ENCODE data around the gene PDE6A.

PDE6A gene

DNA sequence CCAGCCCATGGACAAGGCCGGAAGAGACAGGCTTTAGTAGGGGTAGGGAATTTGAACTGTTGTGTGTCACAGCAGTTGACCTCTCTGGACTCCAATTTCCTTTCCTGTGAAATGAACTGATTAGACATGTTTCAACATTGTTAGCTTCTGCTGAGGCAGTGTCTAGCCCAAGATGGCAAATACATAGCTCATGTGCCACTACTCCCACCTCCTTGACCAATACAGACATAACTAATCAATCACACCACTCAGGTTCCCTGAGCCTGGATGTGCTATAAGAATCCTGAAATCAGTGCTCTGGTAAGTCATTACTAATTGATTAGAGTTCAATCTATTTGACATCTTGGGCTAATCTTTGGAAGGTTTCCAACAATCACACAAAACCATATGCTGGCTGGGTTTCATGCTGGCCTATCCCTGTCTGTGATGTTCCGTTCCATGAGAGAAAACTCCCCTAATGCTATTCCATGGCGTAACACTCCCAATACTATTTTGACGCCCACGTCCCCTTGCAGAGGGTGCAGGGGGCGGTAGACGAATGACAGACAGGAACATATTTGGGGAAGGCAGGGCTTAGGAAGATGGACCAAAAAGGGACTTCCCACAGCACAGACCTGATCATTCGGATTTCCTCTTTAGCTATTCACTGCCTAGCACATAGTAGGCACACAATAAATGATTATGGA is 95.2 kb downstream of the PDE6A start:
- no peak overlapping the region for H3K9ac ChIP-seq (ENCODE audit: low read depth, low read length, poor library complexity, severe bottlenecking)
- H3K4me2 ChIP-seq (ENCODE audit: low read depth, low read length, poor library complexity, severe bottlenecking) = no peak overlapping the region
- no peaks in the 10 kb centered on the region for H3K9me2 ChIP-seq (replicated peaks; ENCODE audit: low read depth, low read length)
- H3F3A ChIP-seq (ENCODE audit: low read depth) = no peaks in the 10 kb centered on the region
- no peak overlapping the region for H3K4me3 ChIP-seq (ENCODE audit: low read length, poor library complexity, severe bottlenecking)
- H3K9me3 ChIP-seq (ENCODE audit: insufficient read depth, low read depth, low read length) = no peaks in the 10 kb centered on the region
- H3K27me3 ChIP-seq (ENCODE audit: insufficient read depth, low read length, poor library complexity, severe bottlenecking) = no peaks in the 10 kb centered on the region
- no peaks in the 10 kb centered on the region for H3K79me2 ChIP-seq (ENCODE audit: insufficient read depth, low read length)
- no peaks in the 10 kb centered on the region; the same call in 1 of the 2 replicates for H3K36me3 ChIP-seq (ENCODE audit: insufficient read depth, low read length)
- no peak overlapping the region for H2AFZ ChIP-seq (ENCODE audit: low read length)
- no peaks in the 10 kb centered on the region for H3K4me1 ChIP-seq (ENCODE audit: insufficient read depth, low read length, poor library complexity, severe bottlenecking)
- no peaks in the 10 kb centered on the region for H4K20me1 ChIP-seq (ENCODE audit: insufficient read depth, low read length, poor library complexity, severe bottlenecking)
- TF ChIP-seq, protein P1, sequence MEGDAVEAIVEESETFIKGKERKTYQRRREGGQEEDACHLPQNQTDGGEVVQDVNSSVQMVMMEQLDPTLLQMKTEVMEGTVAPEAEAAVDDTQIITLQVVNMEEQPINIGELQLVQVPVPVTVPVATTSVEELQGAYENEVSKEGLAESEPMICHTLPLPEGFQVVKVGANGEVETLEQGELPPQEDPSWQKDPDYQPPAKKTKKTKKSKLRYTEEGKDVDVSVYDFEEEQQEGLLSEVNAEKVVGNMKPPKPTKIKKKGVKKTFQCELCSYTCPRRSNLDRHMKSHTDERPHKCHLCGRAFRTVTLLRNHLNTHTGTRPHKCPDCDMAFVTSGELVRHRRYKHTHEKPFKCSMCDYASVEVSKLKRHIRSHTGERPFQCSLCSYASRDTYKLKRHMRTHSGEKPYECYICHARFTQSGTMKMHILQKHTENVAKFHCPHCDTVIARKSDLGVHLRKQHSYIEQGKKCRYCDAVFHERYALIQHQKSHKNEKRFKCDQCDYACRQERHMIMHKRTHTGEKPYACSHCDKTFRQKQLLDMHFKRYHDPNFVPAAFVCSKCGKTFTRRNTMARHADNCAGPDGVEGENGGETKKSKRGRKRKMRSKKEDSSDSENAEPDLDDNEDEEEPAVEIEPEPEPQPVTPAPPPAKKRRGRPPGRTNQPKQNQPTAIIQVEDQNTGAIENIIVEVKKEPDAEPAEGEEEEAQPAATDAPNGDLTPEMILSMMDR (conservative IDR thresholded peaks at IDR 0.05; ENCODE audit: low read length) = no peak
- no peak for TF ChIP-seq EZH2phosphoT487 (IDR thresholded peaks at IDR 0.05; ENCODE audit: borderline replicate concordance)

DNA sequence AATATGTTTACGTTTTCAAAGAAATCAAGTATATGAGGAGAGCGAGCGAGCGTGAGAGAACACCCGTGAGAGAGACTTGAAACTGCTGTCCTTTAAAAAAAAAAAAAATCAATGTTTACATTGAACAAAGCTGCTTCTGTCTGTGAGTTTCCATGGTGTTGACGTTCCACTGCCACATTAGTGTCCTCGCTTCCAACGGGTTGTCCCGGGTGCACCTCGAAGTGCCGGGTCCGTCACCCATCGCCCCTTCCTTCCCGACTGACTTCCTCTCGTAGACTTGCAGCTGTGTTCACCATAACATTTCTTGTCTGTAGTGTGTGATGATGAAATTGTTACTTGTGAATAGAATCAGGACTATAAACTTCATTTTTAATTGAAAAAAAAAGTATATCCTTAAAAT is 97.0 kb downstream of the PDE6A start:
- Histone ChIP-seq H3K79me2 (ENCODE audit: insufficient read depth, low read length) (no peaks in the 10 kb centered on the region), H4K20me1 (ENCODE audit: insufficient read depth, low read length, poor library complexity, severe bottlenecking) (no peaks in the 10 kb centered on the region), H3K9me2 (replicated peaks; ENCODE audit: low read depth, low read length) (no peaks in the 10 kb centered on the region), H3K4me3 (ENCODE audit: low read length, poor library complexity, severe bottlenecking) (no peak overlapping the region), H3K4me2 (ENCODE audit: low read depth, low read length, poor library complexity, severe bottlenecking) (no peak overlapping the region), H3K4me1 (ENCODE audit: insufficient read depth, low read length, poor library complexity, severe bottlenecking) (no peaks in the 10 kb centered on the region), H3K27me3 (ENCODE audit: insufficient read depth, low read length, poor library complexity, severe bottlenecking) (no peaks in the 10 kb centered on the region), H3K9ac (ENCODE audit: low read depth, low read length, poor library complexity, severe bottlenecking) (no peak overlapping the region), H3F3A (ENCODE audit: low read depth) (no peaks in the 10 kb centered on the region), H2AFZ (ENCODE audit: low read length) (no peak overlapping the region), H3K9me3 (ENCODE audit: insufficient read depth, low read depth, low read length) (no peaks in the 10 kb centered on the region), H3K36me3 (ENCODE audit: insufficient read depth, low read length) (no peaks in the 10 kb centered on the region; the same call in 1 of the 2 replicates)
- no peak for TF ChIP-seq EZH2phosphoT487 (IDR thresholded peaks at IDR 0.05; ENCODE audit: borderline replicate concordance)
- TF ChIP-seq, protein P1 (conservative IDR thresholded peaks at IDR 0.05; ENCODE audit: low read length) = no peak

DNA sequence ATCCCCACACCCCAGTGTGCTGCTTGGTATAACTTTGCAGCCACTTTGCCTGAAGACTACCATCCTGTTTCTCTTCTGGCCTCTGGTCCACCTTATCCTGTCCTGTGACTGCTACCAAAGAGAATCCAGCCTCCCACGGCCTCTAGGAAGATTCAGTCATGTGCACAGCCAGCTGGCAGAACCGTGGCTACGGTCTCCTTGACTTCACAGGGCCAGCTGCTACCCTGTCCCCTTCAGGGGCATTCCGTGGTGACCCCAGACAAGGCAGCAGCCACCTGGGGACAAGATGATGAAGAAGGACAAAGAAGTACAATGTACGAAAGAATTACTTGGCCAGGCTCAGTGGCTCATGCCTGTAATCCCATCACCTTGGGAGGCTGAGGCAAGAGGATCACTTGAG is 98.6 kb downstream of the PDE6A start:
- no peaks in the 10 kb centered on the region for H3K9me2 ChIP-seq (replicated peaks; ENCODE audit: low read depth, low read length)

More for the DNA sequence above, 98.6 kb downstream of the PDE6A start:
- Histone ChIP-seq H3K4me1 (ENCODE audit: insufficient read depth, low read length, poor library complexity, severe bottlenecking) (no peaks in the 10 kb centered on the region), H3K79me2 (ENCODE audit: insufficient read depth, low read length) (no peaks in the 10 kb centered on the region), H3K27me3 (ENCODE audit: insufficient read depth, low read length, poor library complexity, severe bottlenecking) (no peaks in the 10 kb centered on the region), H2AFZ (ENCODE audit: low read length) (no peak overlapping the region), H3K4me2 (ENCODE audit: low read depth, low read length, poor library complexity, severe bottlenecking) (no peak overlapping the region), H3F3A (ENCODE audit: low read depth) (no peaks in the 10 kb centered on the region), H4K20me1 (ENCODE audit: insufficient read depth, low read length, poor library complexity, severe bottlenecking) (no peaks in the 10 kb centered on the region), H3K9me3 (ENCODE audit: insufficient read depth, low read depth, low read length) (no peaks in the 10 kb centered on the region), H3K9ac (ENCODE audit: low read depth, low read length, poor library complexity, severe bottlenecking) (no peak overlapping the region), H3K4me3 (ENCODE audit: low read length, poor library complexity, severe bottlenecking) (no peak overlapping the region), H3K36me3 (ENCODE audit: insufficient read depth, low read length) (no peaks in the 10 kb centered on the region; the same call in 1 of the 2 replicates)
- TF ChIP-seq, protein P1 (conservative IDR thresholded peaks at IDR 0.05; ENCODE audit: low read length) = no peak
- TF ChIP-seq EZH2phosphoT487 (IDR thresholded peaks at IDR 0.05; ENCODE audit: borderline replicate concordance) = no peak

All from Loucy (cell line).